ENCODE measurements around the gene PSMG4.

- TF ChIP-seq CTCF (IDR thresholded peaks at IDR 0.05), result no peak
- no peak for TF ChIP-seq POLR2A (IDR thresholded peaks at IDR 0.05)
Measured at GRCh38 chr6:3242768-3243167, 16.0 kb upstream of the PSMG4 start.
